Transverse colon (tissue), 4 donors: ENCODE measurements around the gene TECPR2.

Experiments
- EP300 ChIP-seq: sonication (generic); formaldehyde crosslinking; IDR thresholded peaks from one replicate; pipeline ENCODE4 v1.6.1; 2017; ENCODE audit warnings: antibody characterized with exemption, low read depth
- POLR2A ChIP-seq: fragments of 450-650 bp; IDR thresholded peaks from one replicate; pipeline ENCODE4 v1.6.1; 2016; ENCODE audit warnings: antibody characterized with exemption, mild to moderate bottlenecking, moderate library complexity
- POLR2AphosphoS5 ChIP-seq, 3 donors: sonication (generic); formaldehyde crosslinking; IDR thresholded peaks; one replicate each; pipeline ENCODE4 v1.6.1; 2016; ENCODE audit warnings: antibody characterized with exemption in 3 of 3
- TF ChIP-seq, protein P1 (sequence below), 5 experiments: fragments of 200-600 bp in 3 of 5; fragments of 450-650 bp in 2 of 5; sonication (generic) in 3 of 5; IDR thresholded peaks; 1 replicate in 2 of 5; 2 replicates in 3 of 5; pipeline ENCODE4 v1.5.1; 2016 to 2017; ENCODE audit warnings: antibody characterized with exemption in 5 of 5, inconsistent platforms in 3 of 5, mild to moderate bottlenecking in 2 of 5, moderate library complexity in 1 of 5

DNA sequence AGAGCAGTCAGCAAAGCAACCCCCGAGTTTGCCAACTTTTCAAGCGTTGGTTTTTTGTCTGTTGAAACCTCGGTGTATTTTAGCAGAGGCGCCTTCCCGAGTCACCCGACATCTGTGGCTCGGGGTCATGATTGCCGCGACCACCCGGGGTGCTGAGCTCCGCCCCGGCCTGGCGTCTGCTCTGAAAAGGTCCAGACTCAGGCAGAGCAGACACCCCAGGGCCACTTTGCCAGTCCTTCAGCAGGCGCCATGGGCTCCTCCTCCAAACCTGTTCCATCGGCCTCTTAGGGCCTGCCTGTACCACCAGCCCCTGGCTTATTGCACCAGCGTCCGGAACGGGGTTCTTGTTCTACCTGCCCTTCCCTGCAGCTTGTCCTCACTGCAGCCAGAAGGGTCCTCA lies 127.7 kb downstream of the TECPR2 start:
- TF ChIP-seq, protein P1, sequence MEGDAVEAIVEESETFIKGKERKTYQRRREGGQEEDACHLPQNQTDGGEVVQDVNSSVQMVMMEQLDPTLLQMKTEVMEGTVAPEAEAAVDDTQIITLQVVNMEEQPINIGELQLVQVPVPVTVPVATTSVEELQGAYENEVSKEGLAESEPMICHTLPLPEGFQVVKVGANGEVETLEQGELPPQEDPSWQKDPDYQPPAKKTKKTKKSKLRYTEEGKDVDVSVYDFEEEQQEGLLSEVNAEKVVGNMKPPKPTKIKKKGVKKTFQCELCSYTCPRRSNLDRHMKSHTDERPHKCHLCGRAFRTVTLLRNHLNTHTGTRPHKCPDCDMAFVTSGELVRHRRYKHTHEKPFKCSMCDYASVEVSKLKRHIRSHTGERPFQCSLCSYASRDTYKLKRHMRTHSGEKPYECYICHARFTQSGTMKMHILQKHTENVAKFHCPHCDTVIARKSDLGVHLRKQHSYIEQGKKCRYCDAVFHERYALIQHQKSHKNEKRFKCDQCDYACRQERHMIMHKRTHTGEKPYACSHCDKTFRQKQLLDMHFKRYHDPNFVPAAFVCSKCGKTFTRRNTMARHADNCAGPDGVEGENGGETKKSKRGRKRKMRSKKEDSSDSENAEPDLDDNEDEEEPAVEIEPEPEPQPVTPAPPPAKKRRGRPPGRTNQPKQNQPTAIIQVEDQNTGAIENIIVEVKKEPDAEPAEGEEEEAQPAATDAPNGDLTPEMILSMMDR (IDR thresholded peaks at IDR 0.05): no peak
- no peak for TF ChIP-seq POLR2A
- no peak for TF ChIP-seq POLR2AphosphoS5 (IDR thresholded peaks at IDR 0.05)
- TF ChIP-seq EP300: no peak
